HCEC 1CT (cell line): ENCODE results near the gene UBE2L3.
A peak's percentile ranks its signal among the peaks of the same experiment; 100 is the strongest.
"Not testable (repeated sequence)": the region's sequence is repeated elsewhere in the genome, so short reads cannot be mapped to it uniquely, and the experiment has no call there.

Experiments
- DNase-seq: peaks from one replicate; pipeline ENCODE4 v3.0.0-alpha.2; 2017

Gene UBE2L3

GRCh38 chr22:21605887-21606564 lies 38.5 kb downstream of the UBE2L3 start:
- no peak for DNase-seq

GRCh38 chr22:21606775-21607174 lies 39.3 kb downstream of the UBE2L3 start:
- DNase-seq = no peak

- not testable (repeated sequence) for DNase-seq
Observed at GRCh38 chr22:21609556-21610157, 42.1 kb downstream of the UBE2L3 start.

- no peak for DNase-seq
Observed at GRCh38 chr22:21611210-21611977, 43.9 kb downstream of the UBE2L3 start.

- DNase-seq = no peak
Observed at GRCh38 chr22:21612858-21613257, 45.3 kb downstream of the UBE2L3 start.

GRCh38 chr22:21613553-21614233 lies 46.2 kb downstream of the UBE2L3 start:
- no peak for DNase-seq

- DNase-seq = no peak
Observed at GRCh38 chr22:21615731-21616130, 48.2 kb downstream of the UBE2L3 start.

GRCh38 chr22:21617337-21617736 lies 49.8 kb downstream of the UBE2L3 start:
- DNase-seq = not testable (repeated sequence)

GRCh38 chr22:21621025-21621424 lies 53.5 kb downstream of the UBE2L3 start:
- DNase-seq = no peak

GRCh38 chr22:21622011-21622918 lies 54.8 kb downstream of the UBE2L3 start:
- no peak for DNase-seq

GRCh38 chr22:21622919-21623647 lies 55.6 kb downstream of the UBE2L3 start:
- no peak for DNase-seq

GRCh38 chr22:21623648-21623970 lies 56.1 kb downstream of the UBE2L3 start:
- no peak for DNase-seq

GRCh38 chr22:21624120-21624879 lies 56.8 kb downstream of the UBE2L3 start:
- peak; percentile 18 for DNase-seq

GRCh38 chr22:21624880-21625791 lies 57.6 kb downstream of the UBE2L3 start:
- no peak for DNase-seq

GRCh38 chr22:21626073-21626734 lies 58.7 kb downstream of the UBE2L3 start:
- DNase-seq = no peak

- DNase-seq = no peak
Observed at GRCh38 chr22:21626735-21627469, 59.4 kb downstream of the UBE2L3 start.

GRCh38 chr22:21628386-21629254 lies 61.1 kb downstream of the UBE2L3 start:
- DNase-seq = no peak
